Inflammatory macrophage (primary cell): ENCODE measurements around the gene MAGEA12.
"Not testable (repeated sequence)": the region's sequence is repeated elsewhere in the genome, so short reads cannot be mapped to it uniquely, and the experiment has no call there.

ENCODE experiments used
- DNase-seq, 2 donors: peaks; one replicate each; pipeline ENCODE4 v3.0.0-alpha.2; 2020 to 2022
- total RNA-seq, 18 experiments: gene quantifications; one replicate each; lab custom pipeline; 2026; ENCODE audit warnings: mixed read lengths in 6 of 18, inconsistent platforms in 2 of 18; lab: John Stamatoyannopoulos, UW

The MAGEA12 gene
- 0 to 0.86 (median 0) reads per million in 18 experiments for total RNA-seq

GRCh38 chrX:152733261-152733975 is at the start of gene MAGEA12, which contains the start of gene CSAG1:
MAGEA12 (plus strand) TSS chrX:152733757; CDS start chrX:152736162, 2,405 bp downstream.
CSAG1 (minus strand) TSS chrX:152733721; CDS start chrX:152732460, 1,261 bp downstream.
- DNase-seq = no peak

- not testable (repeated sequence) for DNase-seq
Measured at GRCh38 chrX:152697952-152698931, 35.3 kb upstream of the MAGEA12 start, which contains the start of gene MAGEA3. MAGEA3 (plus strand) TSS chrX:152698794; CDS start chrX:152700833, 2,039 bp downstream.

- not testable (repeated sequence) for DNase-seq
Measured at GRCh38 chrX:152700390-152700789, 33.2 kb upstream of the MAGEA12 start.

GRCh38 chrX:152706500-152706899 is 27.1 kb upstream of the MAGEA12 start:
- DNase-seq = not testable (repeated sequence)

- not testable (repeated sequence) for DNase-seq
Measured at GRCh38 chrX:152709173-152709572, 24.4 kb upstream of the MAGEA12 start, which contains the start of gene CSAG2. CSAG2 (minus strand) TSS chrX:152709273; CDS start chrX:152709112, 161 bp downstream.

- DNase-seq = not testable (repeated sequence)
Measured at GRCh38 chrX:152713195-152713594, 20.4 kb upstream of the MAGEA12 start.

- not testable (repeated sequence) for DNase-seq
Measured at GRCh38 chrX:152713815-152714787, 19.5 kb upstream of the MAGEA12 start, which contains the start of gene MAGEA2B. MAGEA2B (plus strand) TSS chrX:152714628; CDS start chrX:152717107, 2,479 bp downstream.

GRCh38 chrX:152725409-152725808 is 8.1 kb upstream of the MAGEA12 start:
- DNase-seq = no peak

- DNase-seq = not testable (repeated sequence)
Measured at GRCh38 chrX:152734143-152734858, 744 bp downstream of the MAGEA12 start.

- no peak for DNase-seq
Measured at GRCh38 chrX:152735101-152735500, 1.5 kb downstream of the MAGEA12 start.

GRCh38 chrX:152735860-152736511 is 2.4 kb downstream of the MAGEA12 start:
- DNase-seq = no peak

- not testable (repeated sequence) for DNase-seq
Measured at GRCh38 chrX:152736528-152736927, 3.0 kb downstream of the MAGEA12 start.

GRCh38 chrX:152738560-152738959 is 5.0 kb downstream of the MAGEA12 start:
- no peak for DNase-seq

GRCh38 chrX:152753686-152754650 is 20.4 kb downstream of the MAGEA12 start, which contains the start of gene MAGEA2:
MAGEA2 (minus strand) TSS chrX:152753842; CDS start chrX:152751363, 2,479 bp downstream.
- not testable (repeated sequence) for DNase-seq

- DNase-seq = not testable (repeated sequence)
Measured at GRCh38 chrX:152754871-152755270, 21.3 kb downstream of the MAGEA12 start.

- not testable (repeated sequence) for DNase-seq
Measured at GRCh38 chrX:152758918-152759317, 25.4 kb downstream of the MAGEA12 start, which contains the start of gene CSAG3. CSAG3 (plus strand) TSS chrX:152759218.

- DNase-seq = not testable (repeated sequence)
Measured at GRCh38 chrX:152759544-152759943, 26.0 kb downstream of the MAGEA12 start.

GRCh38 chrX:152761582-152761981 is 28.0 kb downstream of the MAGEA12 start:
- DNase-seq = not testable (repeated sequence)

- DNase-seq = not testable (repeated sequence)
Measured at GRCh38 chrX:152766562-152766961, 33.0 kb downstream of the MAGEA12 start.
